NT2/D1 (cell line): Measurements from ENCODE around the gene BID.

Source experiments
- DNase-seq: peaks from one replicate; pipeline ENCODE4 v3.0.0-alpha.2; 2011; ENCODE audit warnings: low read depth, low spot score
- H3K27me3 ChIP-seq: 2 replicates; pipeline ENCODE4 v1.6.0; 2011; ENCODE audit warnings: mild to moderate bottlenecking; ENCODE audit not compliant: insufficient read length, insufficient read depth
- H3K36me3 ChIP-seq: 2 replicates; pipeline ENCODE4 v1.6.1; 2011; ENCODE audit warnings: mild to moderate bottlenecking, low read length, mixed read lengths; ENCODE audit not compliant: insufficient read depth, insufficient read length
- H3K4me1 ChIP-seq: 2 replicates; pipeline ENCODE4 v1.5.1; 2011; ENCODE audit not compliant: insufficient read depth, insufficient read length
- H3K4me3 ChIP-seq: 2 replicates; pipeline ENCODE4 v1.5.1; 2011; ENCODE audit warnings: low read depth; ENCODE audit not compliant: insufficient read length
- H3K9ac ChIP-seq: 2 replicates; pipeline ENCODE4 v1.6.0; 2011; ENCODE audit warnings: low read depth; ENCODE audit not compliant: insufficient read length
- H3K9me3 ChIP-seq: 2 replicates; pipeline ENCODE4 v1.5.1; 2011; ENCODE audit warnings: mild to moderate bottlenecking, low read length; ENCODE audit not compliant: insufficient read depth
- SUZ12 ChIP-seq: IDR thresholded peaks from 2 replicates; pipeline ENCODE4 v1.6.1; 2011; ENCODE audit not compliant: insufficient read length, insufficient read depth; ENCODE audit errors: extremely low read depth
- YY1 ChIP-seq: IDR thresholded peaks from 2 replicates; pipeline ENCODE4 v1.6.1; 2011; ENCODE audit not compliant: insufficient read length, insufficient read depth
- ZNF274 ChIP-seq: IDR thresholded peaks from 2 replicates; pipeline ENCODE4 v1.6.1; 2011; ENCODE audit warnings: mild to moderate bottlenecking, low read depth, low read length

Gene BID

GRCh38 chr22:17777005-17777716 is 2.9 kb upstream of the BID start:
- TF ChIP-seq ZNF274 (no peak), SUZ12 (no peak), YY1 (no peak)
- Histone ChIP-seq H3K27me3 (peaks cover 4% of the 10 kb centered on the region), H3K9ac (no peak overlapping the region), H3K4me3 (no peak overlapping the region), H3K9me3 (no peaks in the 10 kb centered on the region), H3K36me3 (no peaks in the 10 kb centered on the region), H3K4me1 (peaks cover 22% of the 10 kb centered on the region)
- no peak for DNase-seq

GRCh38 chr22:17775781-17776465 is 1.7 kb upstream of the BID start:
- Histone ChIP-seq H3K36me3 (peaks cover 5% of the 10 kb centered on the region), H3K27me3 (peaks cover 4% of the 10 kb centered on the region), H3K9ac (no peak overlapping the region), H3K4me3 (no peak overlapping the region), H3K9me3 (no peaks in the 10 kb centered on the region), H3K4me1 (peaks cover 17% of the 10 kb centered on the region)
- DNase-seq = no peak
- no peak for TF ChIP-seq YY1

GRCh38 chr22:17774926-17775685 is 837 bp upstream of the BID start:
- TF ChIP-seq YY1 (no peak), SUZ12 (no peak), ZNF274 (no peak)
- H3K4me3 ChIP-seq = no peak overlapping the region
- H3K9me3 ChIP-seq = no peaks in the 10 kb centered on the region
- H3K4me1 ChIP-seq = peaks cover 13% of the 10 kb centered on the region
- peaks cover 4% of the 10 kb centered on the region for H3K27me3 ChIP-seq
- H3K36me3 ChIP-seq = peaks cover 5% of the 10 kb centered on the region
- no peak for DNase-seq
- H3K9ac ChIP-seq = no peak overlapping the region

GRCh38 chr22:17773606-17774205 is 563 bp downstream of the BID start:
- peak overlapping the region; percentile 39 for H3K4me3 ChIP-seq
- DNase-seq = no peak
- H3K4me1 ChIP-seq = peaks cover 8% of the 10 kb centered on the region
- peaks cover 5% of the 10 kb centered on the region for H3K36me3 ChIP-seq
- TF ChIP-seq YY1 = no peak
- TF ChIP-seq SUZ12 = no peak
- no peak for TF ChIP-seq ZNF274
- peak overlapping the region; percentile 82 for H3K9ac ChIP-seq
- peaks cover 4% of the 10 kb centered on the region for H3K27me3 ChIP-seq
- no peaks in the 10 kb centered on the region for H3K9me3 ChIP-seq

GRCh38 chr22:17772958-17773605 is 1.2 kb downstream of the BID start:
- Histone ChIP-seq H3K4me3 (peak overlapping the region; percentile 39), H3K9ac (peak overlapping the region; percentile 82), H3K9me3 (no peaks in the 10 kb centered on the region), H3K36me3 (peaks cover 5% of the 10 kb centered on the region), H3K4me1 (peaks cover 8% of the 10 kb centered on the region), H3K27me3 (peaks cover 4% of the 10 kb centered on the region)
- no peak for DNase-seq
- TF ChIP-seq YY1 = no peak
- no peak for TF ChIP-seq SUZ12
- TF ChIP-seq ZNF274 = no peak

GRCh38 chr22:17772249-17772957 is 1.9 kb downstream of the BID start:
- TF ChIP-seq ZNF274 (no peak), YY1 (no peak), SUZ12 (no peak)
- Histone ChIP-seq H3K4me3 (no peak overlapping the region), H3K9ac (no peak overlapping the region), H3K36me3 (peaks cover 5% of the 10 kb centered on the region), H3K9me3 (no peaks in the 10 kb centered on the region), H3K4me1 (peaks cover 8% of the 10 kb centered on the region), H3K27me3 (peaks cover 4% of the 10 kb centered on the region)
- no peak for DNase-seq
